T-cell (primary cell): ENCODE data around the gene STAT4. TPM values are rescaled to one million over a fixed set of nuclear protein-coding genes. Genes with fewer than 3 reads are reported as not detected.
A peak's percentile ranks its signal among the peaks of the same experiment; 100 is the strongest.

Experiments used
- ATAC-seq, 4 experiments: fragments of 200-7000 bp in 3 of 4; fragments of 150-1000 bp in 1 of 4; cut with Tn5 transposase; replicated peaks in 1 of 4; 1 replicate in 3 of 4; 2 replicates in 1 of 4; pipeline ENCODE4 v1.10.0; 2021; ENCODE audit warnings: moderate library complexity in 3 of 4, mild to moderate bottlenecking in 2 of 4, moderate number of reproducible peaks in 1 of 4
- CTCF ChIA-PET, 2 donors: fragments of 300-600 bp; sonication (Branson Sonifier 250); formaldehyde crosslinking; loops; one replicate each; lab custom pipeline; 2022; ENCODE audit warnings: antibody characterized with exemption in 2 of 2; lab: Charles Lee
- POLR2A ChIA-PET, 2 donors: fragments of 300-600 bp; sonication (Branson Sonifier 250); formaldehyde crosslinking; loops; one replicate each; lab custom pipeline; 2022; ENCODE audit warnings: antibody characterized with exemption in 2 of 2; lab: Charles Lee
- DNase-seq, 35 experiments: peaks; one replicate each; pipeline versions ENCODE4 v3.0.0 to v3.0.0-alpha.2; 2013 to 2023
- H3K27ac ChIP-seq: one replicate; pipeline ENCODE4 v1.5.1; 2013; ENCODE audit warnings: low read length
- H3K27me3 ChIP-seq, 2 experiments: replicated peaks in 1 of 2; 1 replicate in 1 of 2; 2 replicates in 1 of 2; pipeline versions ENCODE4 v1.6.1 to v1.7.0; 2013; ENCODE audit warnings: low read length in 1 of 2, mixed read lengths in 1 of 2; ENCODE audit not compliant: control insufficient read depth in 2 of 2, insufficient read depth in 2 of 2; ENCODE audit errors: extremely low read depth in 1 of 2
- H3K36me3 ChIP-seq, 2 donors: 1 replicate in 1 of 2; 2 replicates in 1 of 2; pipeline versions ENCODE4 v1.6.1 to v1.7.0; 2013; ENCODE audit warnings: low read length in 1 of 2; ENCODE audit not compliant: control insufficient read depth in 2 of 2, insufficient read depth in 1 of 2; ENCODE audit errors: extremely low read depth in 1 of 2
- H3K4me1 ChIP-seq, 2 experiments: 1 replicate in 1 of 2; 2 replicates in 1 of 2; pipeline versions ENCODE4 v1.6.1 to v1.7.0; 2013; ENCODE audit warnings: low read length in 2 of 2, mixed read lengths in 1 of 2; ENCODE audit not compliant: insufficient read depth in 2 of 2, control insufficient read depth in 1 of 2; ENCODE audit errors: extremely low read depth in 1 of 2
- H3K4me3 ChIP-seq, 2 donors: 1 replicate in 1 of 2; 2 replicates in 1 of 2; pipeline versions ENCODE4 v1.5.1 to v1.7.0; 2013; ENCODE audit warnings: mild to moderate bottlenecking in 2 of 2, low read length in 1 of 2, moderate library complexity in 1 of 2; ENCODE audit not compliant: control insufficient read depth in 1 of 2; ENCODE audit errors: extremely low read depth in 1 of 2
- H3K9me3 ChIP-seq: 2 replicates; pipeline ENCODE4 v1.7.0; 2013
- H3K27ac Mint-ChIP-seq, 2 donors: one replicate each; pipeline ENCODE4 v1.8.0; 2020 to 2021; ENCODE audit warnings: mild to moderate bottlenecking in 2 of 2, mixed read lengths in 2 of 2
- H3K27me3 Mint-ChIP-seq, 2 donors: one replicate each; pipeline ENCODE4 v1.8.0; 2021 to 2022; ENCODE audit warnings: mixed read lengths in 2 of 2
- H3K36me3 Mint-ChIP-seq: one replicate; pipeline ENCODE4 v1.8.0; 2021; ENCODE audit warnings: mixed read lengths
- H3K4me1 Mint-ChIP-seq, 3 donors: one replicate each; pipeline ENCODE4 v1.8.0; 2020 to 2022; ENCODE audit warnings: mixed read lengths in 3 of 3, mild to moderate bottlenecking in 1 of 3
- H3K4me3 Mint-ChIP-seq, 3 donors: one replicate each; pipeline ENCODE4 v1.8.0; 2020 to 2022; ENCODE audit warnings: mild to moderate bottlenecking in 3 of 3, mixed read lengths in 3 of 3, moderate library complexity in 3 of 3
- H3K9me3 Mint-ChIP-seq, 3 donors: one replicate each; pipeline ENCODE4 v1.8.0; 2020 to 2022; ENCODE audit warnings: mixed read lengths in 3 of 3
- WGBS: methylation state at CpG from one replicate; pipeline ENCODE4 v1.1.5; 2013; ENCODE audit warnings: missing lambda C conversion rate; ENCODE audit not compliant: insufficient coverage; 5-methylcytosine and 5-hydroxymethylcytosine counted together
- total RNA-seq, 35 experiments: library from RNA in 6 of 35; stranded (reverse) in 6 of 35; fragments of 120-200 nt in 1 of 35; gene quantifications; one replicate each; pipeline versions ENCODE4 v1.2.1 to v1.2.4 and lab custom pipeline; 2013 to 2026

Gene STAT4
- total RNA-seq, 5 donors from 2014 or later (not counting 1 experiment from before 2014, with no cell fraction given) = 79.5 to 141 (median 91.7) TPM

DNA sequence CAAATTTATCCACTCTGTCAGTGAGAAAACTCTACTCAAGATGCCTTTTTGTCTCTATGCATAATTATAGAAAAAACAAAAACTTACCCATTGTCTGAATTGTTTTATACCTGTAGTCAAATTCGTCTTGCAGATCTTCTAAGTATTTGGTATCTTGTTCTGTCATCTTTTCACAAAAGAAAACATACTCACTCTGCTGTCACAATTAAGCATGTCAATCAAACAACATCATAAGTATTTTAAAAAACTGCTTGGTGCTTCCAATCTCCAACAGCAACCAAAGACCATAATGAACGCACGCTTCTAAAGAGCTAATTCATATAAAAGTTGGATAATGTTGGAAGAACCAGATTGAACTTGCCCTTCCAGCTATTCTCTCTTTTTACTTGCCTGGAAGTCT is 81.2 kb downstream of the STAT4 start:
- Mint-ChIP-seq H3K36me3 (peaks cover 40% of the 10 kb centered on the region), H3K27ac (peak overlapping the region; percentile 92 to 93), H3K27me3 (no peaks in the 10 kb centered on the region), H3K4me1 (peaks cover 53 to 74% (median 64%) of the 10 kb centered on the region in 3 donors), H3K4me3 (peak overlapping the region in 1 of 3 donors; percentile 47), H3K9me3 (peaks cover 0 to 7% (median 0%) of the 10 kb centered on the region in 3 donors)
- no CpG with 5 or more reads among the region's 3 CpGs for WGBS
- no peaks in the 10 kb centered on the region for H3K9me3 ChIP-seq
- no peak overlapping the region for H3K4me3 ChIP-seq
- ChIA-PET POLR2A (interaction anchor here (0.6 to 1.3 kb wide), 2 partner anchors 29 to 79 kb away, joined by 3 read pairs; no protein-coding TSS in a partner anchor), CTCF (interaction anchor here (0.9 to 2.5 kb wide), 5 partner anchors 8 to 86 kb away, joined by 4 to 14 read pairs (median 4); no protein-coding TSS in a partner anchor)
- H3K27ac ChIP-seq = peak overlapping the region; percentile 48
- H3K4me1 ChIP-seq = peaks cover 16 to 35% of the 10 kb centered on the region in 2 experiments
- peaks cover 0 to 21% of the 10 kb centered on the region in 2 donors for H3K36me3 ChIP-seq
- no peaks in the 10 kb centered on the region for H3K27me3 ChIP-seq
- no peak for ATAC-seq
- DNase-seq = no peak

DNA sequence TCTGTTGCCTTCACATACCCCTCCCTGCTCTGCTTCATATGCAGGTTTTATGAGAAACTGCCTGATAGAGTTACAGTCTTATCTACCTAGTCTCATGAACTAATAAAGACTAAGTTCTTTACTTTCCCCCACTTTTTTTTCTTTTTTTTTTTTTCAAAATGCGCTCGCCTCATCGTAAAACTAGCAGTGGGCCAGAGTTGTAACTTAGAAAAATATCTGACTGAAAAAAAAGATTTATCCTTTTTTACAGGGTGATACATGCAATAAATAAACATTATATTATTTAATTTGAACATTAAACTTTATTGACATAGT is 83.9 kb downstream of the STAT4 start:
- peaks cover 43% of the 10 kb centered on the region for H3K36me3 Mint-ChIP-seq
- peak overlapping the region; percentile 55 for H3K27ac ChIP-seq
- H3K9me3 ChIP-seq = no peaks in the 10 kb centered on the region
- CTCF ChIA-PET = interaction anchor here (0.6 to 1.0 kb wide), 2 partner anchors 89 to 746 kb away, joined by 3 read pairs; no protein-coding TSS in a partner anchor
- no peaks in the 10 kb centered on the region for H3K27me3 Mint-ChIP-seq
- H3K4me3 ChIP-seq = no peak overlapping the region
- no peaks in the 10 kb centered on the region for H3K9me3 Mint-ChIP-seq
- peaks cover 79 to 89% (median 86%) of the 10 kb centered on the region in 3 donors for H3K4me1 Mint-ChIP-seq
- DNase-seq (no peak), ATAC-seq (peak in 1 of 4 experiments; percentile 10)
- POLR2A ChIA-PET = no interaction called here
- peak overlapping the region in 1 of 3 donors; percentile 53 for H3K4me3 Mint-ChIP-seq
- peaks cover 0 to 12% of the 10 kb centered on the region in 2 donors for H3K36me3 ChIP-seq
- no peaks in the 10 kb centered on the region for H3K27me3 ChIP-seq
- WGBS = no CpG with 5 or more reads among the region's 3 CpGs
- H3K27ac Mint-ChIP-seq = peak overlapping the region; percentile 89 to 92
- H3K4me1 ChIP-seq = peaks cover 26 to 56% of the 10 kb centered on the region in 2 experiments

DNA sequence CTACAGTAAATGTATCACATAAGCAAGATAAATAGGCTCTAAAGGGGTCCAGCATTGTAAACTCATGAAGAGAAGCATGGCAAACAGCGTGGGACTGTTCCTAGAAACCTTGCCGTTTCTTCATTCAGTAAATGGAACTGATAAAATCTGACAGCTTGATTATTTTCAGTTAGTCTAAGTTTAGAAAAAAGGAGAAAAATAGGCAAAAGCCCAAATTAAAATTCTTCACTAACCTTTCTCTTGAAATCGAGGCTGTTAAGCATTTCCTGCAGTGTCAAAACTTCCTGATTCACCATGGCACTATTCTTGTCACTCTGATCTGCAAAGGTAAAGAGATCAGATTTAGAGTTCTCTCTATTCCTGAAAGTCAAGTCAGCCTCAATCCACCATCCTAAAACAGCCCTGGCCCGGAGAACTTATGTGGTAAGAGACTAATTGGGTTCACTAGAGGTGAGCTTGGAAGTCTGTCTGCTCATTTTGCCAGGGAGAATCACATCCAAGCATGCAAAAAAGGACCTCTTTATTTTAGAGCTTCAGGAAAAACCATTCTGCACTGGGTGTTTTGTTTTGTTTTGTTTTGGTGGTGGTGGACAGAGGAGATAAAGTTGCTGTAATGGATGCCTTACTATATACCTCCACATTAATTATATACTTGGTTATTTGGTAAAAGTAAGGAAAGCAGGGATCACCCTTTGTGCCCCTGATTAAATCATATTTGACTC is 84.4 kb downstream of the STAT4 start:
- H3K4me1 ChIP-seq = peaks cover 25 to 61% of the 10 kb centered on the region in 2 experiments
- Mint-ChIP-seq H3K4me1 (peaks cover 79 to 89% (median 86%) of the 10 kb centered on the region in 3 donors), H3K36me3 (peaks cover 44% of the 10 kb centered on the region), H3K4me3 (peak overlapping the region; percentile 5 to 61 (median 53)), H3K27ac (peak overlapping the region; percentile 89 to 92), H3K27me3 (no peaks in the 10 kb centered on the region), H3K9me3 (no peaks in the 10 kb centered on the region)
- ChIA-PET POLR2A (no interaction called here), CTCF (interaction anchor here (0.6 to 1.0 kb wide), 4 partner anchors 14 to 746 kb away, joined by 3 to 4 read pairs (median 3); no protein-coding TSS in a partner anchor)
- 0% methylated on average over 1 of the region's 4 CpGs for WGBS
- DNase-seq (peak in 1 of 35 experiments; percentile 41), ATAC-seq (peak; percentile 40 to 52 (median 46))
- H3K36me3 ChIP-seq = peaks cover 0 to 7% of the 10 kb centered on the region in 2 donors
- H3K27me3 ChIP-seq = no peaks in the 10 kb centered on the region
- peak overlapping the region; percentile 55 for H3K27ac ChIP-seq
- H3K9me3 ChIP-seq = no peaks in the 10 kb centered on the region
- H3K4me3 ChIP-seq = no peak overlapping the region

DNA sequence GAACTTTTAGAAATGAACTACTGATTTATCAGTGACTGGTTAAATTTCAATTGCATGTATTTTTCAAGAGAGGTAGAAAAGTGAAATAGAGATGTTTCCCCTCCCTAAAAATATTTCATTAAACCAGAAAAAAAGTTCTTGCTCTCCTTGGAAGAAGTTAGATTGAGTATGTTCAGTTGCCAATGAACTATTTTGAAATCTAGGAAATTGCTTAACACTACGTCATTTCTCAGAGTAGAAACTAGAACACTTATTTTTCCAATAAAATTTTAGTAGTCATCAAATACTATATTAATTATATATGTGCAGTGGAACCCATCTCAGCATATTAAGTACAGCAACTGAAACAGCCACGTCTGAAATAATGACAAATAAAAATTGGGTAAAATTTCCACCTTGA is 85.0 kb downstream of the STAT4 start:
- DNase-seq = no peak
- ChIA-PET POLR2A (interaction anchor here (0.6 to 2.7 kb wide), 5 partner anchors 10 to 83 kb away, joined by 3 to 14 read pairs (median 3); no protein-coding TSS in a partner anchor), CTCF (interaction anchor here (0.6 to 4.9 kb wide), 9 partner anchors 13 to 531 kb away, joined by 3 to 63 read pairs (median 3); partner anchors contain the start of gene NEMP2 (in 1 of the 2))
- ATAC-seq = no peak
- Mint-ChIP-seq H3K27me3 (no peaks in the 10 kb centered on the region), H3K27ac (peak overlapping the region; percentile 89 to 92), H3K4me3 (peak overlapping the region; percentile 5 to 61 (median 53)), H3K9me3 (no peaks in the 10 kb centered on the region), H3K36me3 (peaks cover 48% of the 10 kb centered on the region), H3K4me1 (peaks cover 79 to 89% (median 86%) of the 10 kb centered on the region in 3 donors)
- Histone ChIP-seq H3K4me3 (no peak overlapping the region), H3K4me1 (peaks cover 31 to 62% of the 10 kb centered on the region in 2 experiments), H3K36me3 (peaks cover 0 to 6% of the 10 kb centered on the region in 2 donors), H3K9me3 (no peaks in the 10 kb centered on the region), H3K27ac (peak overlapping the region; percentile 55), H3K27me3 (no peaks in the 10 kb centered on the region)
- WGBS = no CpG with 5 or more reads among the region's 2 CpGs

DNA sequence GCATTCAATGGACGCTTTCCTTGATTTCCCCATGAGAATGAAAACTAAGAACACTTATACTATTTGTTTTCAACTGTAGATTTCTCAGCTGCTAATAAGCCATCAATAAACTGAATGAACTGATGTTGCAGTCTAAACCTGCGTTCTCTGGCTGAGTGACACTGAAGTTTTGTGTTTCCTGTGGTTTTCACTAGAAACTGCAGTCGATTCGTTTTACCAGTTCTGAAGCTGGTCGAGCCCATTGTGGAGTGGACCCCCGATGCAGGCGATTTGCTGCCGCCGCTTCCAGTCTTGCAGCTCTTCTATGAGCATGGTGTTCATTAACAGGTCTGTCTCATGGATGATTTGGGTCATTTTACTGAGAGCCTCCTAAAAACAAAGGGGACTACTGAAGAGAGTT is 86.2 kb downstream of the STAT4 start:
- no peaks in the 10 kb centered on the region for H3K27me3 Mint-ChIP-seq
- peak overlapping the region; percentile 98 for H3K27ac Mint-ChIP-seq
- ATAC-seq (peak in 3 of 4 experiments; percentile 45 to 61 (median 56)), DNase-seq (peak in 20 of 35 experiments; percentile 1 to 54 (median 14))
- no peaks in the 10 kb centered on the region for H3K9me3 Mint-ChIP-seq
- Histone ChIP-seq H3K27me3 (no peaks in the 10 kb centered on the region), H3K9me3 (no peaks in the 10 kb centered on the region), H3K36me3 (peaks cover 0 to 8% of the 10 kb centered on the region in 2 donors), H3K4me3 (peak overlapping the region; percentile 10 to 23), H3K4me1 (peaks cover 34 to 55% of the 10 kb centered on the region in 2 experiments), H3K27ac (peak overlapping the region; percentile 55)
- ChIA-PET POLR2A (interaction anchor here (0.6 to 2.7 kb wide), 7 partner anchors 12 to 84 kb away, joined by 3 to 14 read pairs (median 5); no protein-coding TSS in a partner anchor), CTCF (interaction anchor here (0.6 to 4.9 kb wide), 11 partner anchors 11 to 448 kb away, joined by 3 to 63 read pairs (median 4); no protein-coding TSS in a partner anchor)
- peak overlapping the region; percentile 73 to 87 (median 80) for H3K4me3 Mint-ChIP-seq
- H3K4me1 Mint-ChIP-seq = peaks cover 76 to 85% (median 82%) of the 10 kb centered on the region in 3 donors
- WGBS = 4% methylated on average over 8 of the region's 9 CpGs
- peaks cover 50% of the 10 kb centered on the region for H3K36me3 Mint-ChIP-seq

DNA sequence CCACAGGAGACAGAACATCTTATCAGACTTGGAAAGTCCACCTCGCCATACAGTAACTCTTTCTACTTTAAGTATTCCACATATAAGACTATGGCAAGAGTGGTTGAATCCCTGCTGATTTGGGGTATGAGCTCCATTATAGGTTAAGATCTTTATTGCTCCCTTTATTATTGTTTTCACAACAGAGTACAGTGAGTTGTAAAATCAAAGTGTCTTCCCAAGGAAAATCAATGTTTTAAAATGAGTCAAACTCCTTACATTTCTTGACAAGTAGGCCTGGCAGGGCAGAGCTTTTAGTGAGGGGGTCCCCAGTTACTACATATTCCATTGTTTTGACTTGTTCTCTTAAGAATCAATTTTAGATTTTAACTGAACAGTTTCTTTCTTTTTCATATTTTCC is 87.2 kb downstream of the STAT4 start:
- Mint-ChIP-seq H3K4me3 (peak overlapping the region in 2 of 3 donors; percentile 46 to 73), H3K36me3 (peaks cover 47% of the 10 kb centered on the region), H3K27ac (peak overlapping the region; percentile 98), H3K9me3 (no peaks in the 10 kb centered on the region), H3K27me3 (no peaks in the 10 kb centered on the region), H3K4me1 (peaks cover 76 to 85% (median 79%) of the 10 kb centered on the region in 3 donors)
- H3K27ac ChIP-seq = peak overlapping the region; percentile 55
- H3K9me3 ChIP-seq = no peaks in the 10 kb centered on the region
- peaks cover 0 to 12% of the 10 kb centered on the region in 2 donors for H3K36me3 ChIP-seq
- no peaks in the 10 kb centered on the region for H3K27me3 ChIP-seq
- CTCF ChIA-PET = interaction anchor here (0.5 to 4.9 kb wide), 7 partner anchors 9 to 92 kb away, joined by 4 to 63 read pairs (median 15); no protein-coding TSS in a partner anchor
- no CpG with 5 or more reads among the region's 1 CpG for WGBS
- H3K4me3 ChIP-seq = no peak overlapping the region
- ATAC-seq (no peak), DNase-seq (no peak)
- POLR2A ChIA-PET = interaction anchor here (0.7 to 2.7 kb wide), 4 partner anchors 13 to 130 kb away, joined by 3 to 14 read pairs (median 6); no protein-coding TSS in a partner anchor
- H3K4me1 ChIP-seq = peaks cover 34 to 51% of the 10 kb centered on the region in 2 experiments
